Keratinocyte (primary cell): ENCODE data around the gene SLC37A1. TPM values are rescaled to one million over a fixed set of nuclear protein-coding genes. Genes with fewer than 3 reads are reported as not detected.

Experiments used
- DNase-seq: peaks from one replicate; pipeline ENCODE4 v3.0.0-alpha.2; 2011; ENCODE audit warnings: low read depth, missing footprints, low spot score
- FAIRE-seq: peaks from 2 replicates; lab custom pipeline; 2011; peaks lifted over from hg19 to GRCh38; lab: Jason Lieb, UNC
- H2AFZ ChIP-seq: 2 replicates; pipeline ENCODE4 v1.6.0; 2012; ENCODE audit warnings: low read length, control low read depth, inconsistent platforms; ENCODE audit not compliant: control insufficient read depth
- H3K27ac ChIP-seq: 2 replicates; pipeline ENCODE4 v1.5.1; 2011; ENCODE audit warnings: low read length; ENCODE audit not compliant: control insufficient read depth, insufficient read depth
- H3K27me3 ChIP-seq: 3 replicates; pipeline ENCODE4 v1.6.0; 2011; ENCODE audit warnings: low read length; ENCODE audit not compliant: control insufficient read depth, insufficient read depth; ENCODE audit errors: extremely low read depth
- H3K36me3 ChIP-seq, 2 experiments: 2 replicates in 1 of 2; 3 replicates in 1 of 2; pipeline ENCODE4 v1.5.1; 2011; ENCODE audit warnings: low read length in 2 of 2, mild to moderate bottlenecking in 1 of 2; ENCODE audit not compliant: control insufficient read depth in 2 of 2, insufficient read depth in 2 of 2; ENCODE audit errors: extremely low read depth in 1 of 2
- H3K4me1 ChIP-seq: 3 replicates; pipeline ENCODE4 v1.5.1; 2011; ENCODE audit warnings: low read length; ENCODE audit not compliant: control insufficient read depth, insufficient read depth; ENCODE audit errors: extremely low read depth
- H3K4me2 ChIP-seq: 3 replicates; pipeline ENCODE4 v1.6.0; 2011; ENCODE audit warnings: low read depth, low read length; ENCODE audit not compliant: control insufficient read depth, insufficient read depth; ENCODE audit errors: extremely low read depth
- H3K4me3 ChIP-seq, 3 experiments: fragments of 200-600 bp in 1 of 3; sonication (generic) in 1 of 3; 2 replicates in 2 of 3; 3 replicates in 1 of 3; pipeline ENCODE4 v1.5.1; 2011 to 2016; ENCODE audit warnings: low read length in 3 of 3, mild to moderate bottlenecking in 3 of 3, control low read depth in 2 of 3, inconsistent platforms in 1 of 3, low read depth in 1 of 3, mixed read lengths in 1 of 3, mixed run types in 1 of 3, moderate library complexity in 1 of 3; ENCODE audit not compliant: control insufficient read depth in 2 of 3, insufficient read depth in 2 of 3; ENCODE audit errors: extremely low read depth in 1 of 3
- H3K79me2 ChIP-seq: 2 replicates; pipeline ENCODE4 v1.6.0; 2012; ENCODE audit warnings: low read length; ENCODE audit not compliant: control insufficient read depth, insufficient read depth
- H3K9ac ChIP-seq: 3 replicates; pipeline ENCODE4 v1.6.0; 2011; ENCODE audit warnings: low read length; ENCODE audit not compliant: control insufficient read depth, insufficient read depth; ENCODE audit errors: extremely low read depth
- H3K9me1 ChIP-seq: 3 replicates; pipeline ENCODE4 v1.6.0; 2011; ENCODE audit warnings: low read length; ENCODE audit not compliant: control insufficient read depth, insufficient read depth; ENCODE audit errors: extremely low read depth
- H3K9me3 ChIP-seq: 2 replicates; pipeline ENCODE4 v1.5.1; 2012; ENCODE audit warnings: low read depth, low read length; ENCODE audit not compliant: control insufficient read depth
- H4K20me1 ChIP-seq: 3 replicates; pipeline ENCODE4 v1.6.0; 2011; ENCODE audit warnings: low read length; ENCODE audit not compliant: control insufficient read depth, insufficient read depth; ENCODE audit errors: extremely low read depth
- CTCF ChIP-seq, 3 experiments: IDR thresholded peaks in 1 of 3; conservative IDR thresholded peaks in 1 of 3; optimal IDR thresholded peaks in 1 of 3; 2 replicates in 2 of 3; 3 replicates in 1 of 3; pipeline versions ENCODE3 to v1.5.1; 2011; ENCODE audit warnings: low read length in 3 of 3, mild to moderate bottlenecking in 3 of 3, moderate library complexity in 2 of 3, control low read depth in 1 of 3, inconsistent platforms in 1 of 3; ENCODE audit not compliant: insufficient read depth in 2 of 3; ENCODE audit errors: extremely low read depth in 1 of 3
- EZH2 ChIP-seq: IDR thresholded peaks from one replicate; pipeline ENCODE4 v1.6.1; 2012; ENCODE audit warnings: inconsistent platforms, mild to moderate bottlenecking, low read length, moderate library complexity
- dilution Hi-C: fragments of 300-500 bp; cut with MboI; formaldehyde crosslinking; loops from one replicate; pipeline ENCODE4 v1.7.0; 2020; ENCODE audit warnings: low sequenced_read_pairs; ENCODE audit not compliant: extremely low pct_ligation_motif_present
- polyA plus RNA-seq, 5 experiments: library from polyadenylated mRNA; depleted of rRNA in 3 of 5; stranded (reverse) in 3 of 5; stranded (forward) in 1 of 5; unstranded in 1 of 5; fragments of >200 nt; gene quantifications; 1 replicate in 1 of 5; 2 replicates in 3 of 5; 3 replicates in 1 of 5; pipeline versions ENCODE4 v1.2.1 to v1.2.3, GENCODE V29; 2011 to 2012; ENCODE audit warnings: missing spikeins in 2 of 5, low read depth in 1 of 5, low replicate concordance in 1 of 5

Gene SLC37A1
- polyA plus RNA-seq, 1 donor (not counting 4 experiments of a cell fraction or from before 2014, with no cell fraction given) = 4.1 TPM

- DNase-seq (no peak), FAIRE-seq (no peak)
- Histone ChIP-seq H3K9me1 (no peaks in the 10 kb centered on the region), H3K27me3 (peaks cover 37% of the 10 kb centered on the region), H3K79me2 (no peaks in the 10 kb centered on the region), H3K4me2 (no peak overlapping the region), H3K4me1 (peaks cover 14% of the 10 kb centered on the region), H3K36me3 (no peaks in the 10 kb centered on the region), H3K4me3 (no peak overlapping the region), H3K9me3 (no peaks in the 10 kb centered on the region), H3K9ac (no peak overlapping the region), H3K27ac (no peak overlapping the region), H4K20me1 (no peaks in the 10 kb centered on the region), H2AFZ (no peak overlapping the region)
- dilution Hi-C loops = no loop called here
- TF ChIP-seq EZH2 (no peak), CTCF (optimal IDR thresholded peaks at IDR 0.05 in 1 of 3, IDR thresholded peaks at IDR 0.05 in 1 of 3, conservative IDR thresholded peaks at IDR 0.05 in 1 of 3; ENCODE audit: extremely low read depth in 1 of 3, insufficient read depth in 2 of 3, low read length in 3 of 3) (no peak)
These were observed 103.8 kb downstream of the SLC37A1 start for GRCh38 chr21:42617486-42617885.

- H3K36me3 ChIP-seq = no peaks in the 10 kb centered on the region
- no peaks in the 10 kb centered on the region for H3K79me2 ChIP-seq
- H3K9ac ChIP-seq = no peak overlapping the region
- peaks cover 14% of the 10 kb centered on the region for H3K4me1 ChIP-seq
- H3K4me2 ChIP-seq = no peak overlapping the region
- peaks cover 37% of the 10 kb centered on the region for H3K27me3 ChIP-seq
- no peak overlapping the region for H3K27ac ChIP-seq
- TF ChIP-seq CTCF (optimal IDR thresholded peaks at IDR 0.05 in 1 of 3, IDR thresholded peaks at IDR 0.05 in 1 of 3, conservative IDR thresholded peaks at IDR 0.05 in 1 of 3; ENCODE audit: extremely low read depth in 1 of 3, insufficient read depth in 2 of 3, low read length in 3 of 3) (peak in 1 of 3 experiments; percentile 13), EZH2 (no peak)
- FAIRE-seq (no peak), DNase-seq (no peak)
- dilution Hi-C loops = no loop called here
- H2AFZ ChIP-seq = no peak overlapping the region
- H3K4me3 ChIP-seq = no peak overlapping the region
- H3K9me1 ChIP-seq = no peaks in the 10 kb centered on the region
- no peaks in the 10 kb centered on the region for H3K9me3 ChIP-seq
- no peaks in the 10 kb centered on the region for H4K20me1 ChIP-seq
These were observed 105.1 kb downstream of the SLC37A1 start for GRCh38 chr21:42618707-42619102.
